GM19397 (cell line): ENCODE results near the gene C5orf47.

Experiments used
- ATAC-seq: cut with Tn5 transposase; IDR thresholded peaks from one replicate; pipeline ENCODE4 v1.9.1; 2021; ENCODE audit warnings: mild to moderate bottlenecking, moderate library complexity; ENCODE audit not compliant: unreplicated experiment

The C5orf47 gene

GRCh38 chr5:174022384-174023095 lies 33.6 kb downstream of the C5orf47 start:
- no peak for ATAC-seq

GRCh38 chr5:174030286-174030685 lies 41.3 kb downstream of the C5orf47 start:
- ATAC-seq = no peak

- no peak for ATAC-seq
These were observed 55.7 kb downstream of the C5orf47 start for GRCh38 chr5:174044466-174045254.

- peak; percentile 82 for ATAC-seq
These were observed 56.6 kb downstream of the C5orf47 start, which contains the start of gene NSG2 for GRCh38 chr5:174045470-174046025. TSS of gene NSG2 (plus strand) at chr5:174045706. CDS start at chr5:174046756, 1,050 bp downstream.

- no peak for ATAC-seq
These were observed 57.6 kb downstream of the C5orf47 start for GRCh38 chr5:174046558-174046957.

- no peak for ATAC-seq
These were observed 58.6 kb downstream of the C5orf47 start for GRCh38 chr5:174047472-174048099.

GRCh38 chr5:174052636-174053035 lies 63.7 kb downstream of the C5orf47 start:
- no peak for ATAC-seq

- ATAC-seq = no peak
These were observed 64.9 kb downstream of the C5orf47 start for GRCh38 chr5:174053905-174054304.
